Kidney glomerular epithelial cell (primary cell): Measurements from ENCODE around the gene HPSE.

ENCODE experiments used
- DNase-seq: peaks from one replicate; lab custom pipeline; 2025; lab: John Stamatoyannopoulos, UW

The HPSE gene

DNA sequence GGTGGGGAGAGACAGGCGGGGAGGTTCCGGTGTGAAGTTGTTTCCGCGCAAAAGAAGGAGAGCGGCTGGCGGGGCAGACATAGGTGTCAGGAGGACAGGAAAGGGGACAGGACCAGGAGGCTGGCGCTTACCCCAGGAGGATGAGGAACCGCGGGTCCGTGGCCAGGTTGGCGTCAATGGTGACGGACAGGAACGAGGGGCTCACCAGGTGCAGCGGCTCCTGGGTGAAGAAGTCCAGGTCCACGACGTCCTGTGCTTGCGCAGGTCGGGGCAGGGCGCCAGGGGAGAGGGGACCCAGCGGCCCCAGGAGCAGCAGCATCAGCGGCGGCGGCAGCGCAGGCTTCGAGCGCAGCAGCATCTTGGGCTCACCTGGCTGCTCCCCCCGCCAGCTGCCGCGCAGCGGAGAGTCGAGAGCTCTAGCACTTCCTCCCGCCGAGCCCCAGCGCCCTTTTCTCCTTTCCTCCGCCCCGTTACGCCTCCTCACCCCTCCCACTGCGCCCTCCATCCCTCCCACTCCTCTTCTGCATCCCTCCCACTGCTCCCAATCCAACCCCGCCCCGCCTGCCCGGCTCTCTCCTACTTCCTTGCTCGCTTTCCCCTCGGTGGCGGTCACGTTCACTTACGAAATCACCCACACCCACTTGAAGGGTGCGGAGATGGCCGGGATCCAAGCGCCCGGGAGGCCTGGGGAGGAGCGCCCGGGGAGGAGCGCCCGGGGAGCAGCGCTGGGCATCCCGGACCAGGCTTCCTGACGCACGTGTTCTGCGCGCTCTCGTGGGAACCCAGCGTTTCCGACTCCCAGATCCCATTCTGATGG lies at the start of gene HPSE:
Gene HPSE (minus strand): TSS at position 424 of the 817 bp plus-strand sequence. CDS start 66 bp downstream, at position 358.
- peak; percentile 22 for DNase-seq

DNA sequence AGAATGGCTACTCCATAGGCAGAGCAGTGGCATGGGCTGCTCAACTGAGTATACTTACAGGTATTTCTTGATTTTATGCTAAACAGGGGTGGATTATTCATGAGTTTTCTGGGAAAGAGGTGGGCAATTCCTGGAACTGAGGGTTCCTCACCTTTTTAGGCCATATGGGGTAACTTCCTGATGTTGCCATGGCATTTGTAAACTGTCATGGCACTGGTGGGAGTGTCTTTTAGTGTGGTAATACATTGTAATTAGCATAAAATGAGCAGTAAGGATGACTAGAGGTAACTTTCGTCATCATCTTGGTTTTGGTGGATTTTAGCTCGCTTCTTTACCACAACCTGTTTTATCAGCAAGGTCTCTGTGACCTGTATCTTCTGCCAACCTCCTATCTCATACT lies 48.2 kb upstream of the HPSE start:
- DNase-seq, result no peak

DNA sequence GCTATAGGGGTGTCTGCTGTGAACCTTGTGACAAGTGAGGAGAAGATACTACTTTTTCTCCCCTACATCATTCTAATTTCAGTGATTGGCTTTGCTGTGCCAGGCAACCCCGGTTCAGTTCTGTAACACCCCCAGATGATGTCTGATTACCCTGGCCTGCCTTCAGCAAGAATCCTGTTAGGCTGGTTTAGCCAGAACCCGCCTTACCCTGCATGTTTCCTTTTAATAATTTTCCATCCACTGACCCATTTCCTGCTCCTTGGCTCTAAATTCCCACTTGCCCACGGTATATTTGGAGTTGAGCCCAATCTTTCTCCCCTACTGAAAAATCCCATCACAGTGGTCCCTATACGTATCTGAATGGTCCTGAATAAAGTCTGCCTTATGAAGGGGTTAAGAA lies 46.5 kb upstream of the HPSE start:
- DNase-seq, result no peak

DNA sequence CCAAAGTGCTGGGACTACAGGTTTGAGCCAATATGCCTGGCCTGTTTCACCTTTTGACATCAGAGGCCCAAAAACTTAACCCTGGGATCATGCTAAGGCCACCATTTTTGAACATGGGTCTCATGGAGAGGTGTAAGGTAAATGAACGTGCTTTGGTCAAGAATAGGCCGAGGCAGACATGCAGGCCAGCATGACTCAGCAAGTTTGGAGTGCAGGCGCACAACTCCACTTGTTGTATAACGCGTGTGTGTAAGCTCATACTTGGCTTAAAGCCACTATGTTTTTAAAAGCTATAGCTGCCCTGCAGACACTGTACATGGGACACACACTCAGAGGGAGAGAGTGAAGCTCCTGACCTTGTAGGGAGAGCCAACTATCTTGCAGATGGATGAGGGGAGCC lies 43.8 kb upstream of the HPSE start:
- DNase-seq, result no peak

DNA sequence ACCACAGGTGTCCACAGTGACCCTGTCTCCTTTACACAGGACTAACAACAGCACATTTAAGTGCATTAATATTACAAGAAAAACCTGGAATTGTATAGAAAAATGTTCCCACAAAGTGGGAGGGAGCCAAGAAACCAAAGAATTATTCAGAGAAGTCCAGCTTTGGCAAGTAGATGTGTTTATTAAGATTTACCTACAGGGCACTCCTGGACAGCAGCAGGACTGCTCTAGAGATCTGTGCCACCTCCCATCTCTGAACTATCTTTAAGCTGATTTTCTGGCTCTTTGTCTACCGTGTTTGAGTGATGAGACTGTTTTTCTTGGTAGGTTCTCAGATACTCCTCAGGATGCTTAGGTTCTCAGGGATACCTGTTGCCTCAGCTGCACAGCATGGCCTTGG lies 38.3 kb upstream of the HPSE start:
- no peak for DNase-seq

DNA sequence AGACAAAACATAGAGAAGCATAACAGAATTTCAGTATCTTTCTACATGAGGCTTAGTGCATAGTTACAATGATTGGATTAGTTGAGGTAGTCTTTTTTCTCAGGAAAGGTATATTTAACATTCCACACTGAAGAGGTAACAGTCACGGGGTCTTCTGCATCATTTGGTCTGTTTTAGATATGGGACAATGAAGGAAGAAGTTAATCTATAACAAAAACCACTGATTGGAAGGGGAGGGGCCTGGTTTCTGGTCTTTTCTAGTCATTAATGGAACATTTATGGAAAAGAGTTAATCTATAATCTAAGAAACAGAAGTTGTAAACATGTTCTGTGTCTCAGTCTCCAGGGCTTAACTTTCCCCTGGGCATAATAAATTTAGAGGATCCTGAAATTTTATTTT lies 37.3 kb upstream of the HPSE start:
- DNase-seq, result no peak

DNA sequence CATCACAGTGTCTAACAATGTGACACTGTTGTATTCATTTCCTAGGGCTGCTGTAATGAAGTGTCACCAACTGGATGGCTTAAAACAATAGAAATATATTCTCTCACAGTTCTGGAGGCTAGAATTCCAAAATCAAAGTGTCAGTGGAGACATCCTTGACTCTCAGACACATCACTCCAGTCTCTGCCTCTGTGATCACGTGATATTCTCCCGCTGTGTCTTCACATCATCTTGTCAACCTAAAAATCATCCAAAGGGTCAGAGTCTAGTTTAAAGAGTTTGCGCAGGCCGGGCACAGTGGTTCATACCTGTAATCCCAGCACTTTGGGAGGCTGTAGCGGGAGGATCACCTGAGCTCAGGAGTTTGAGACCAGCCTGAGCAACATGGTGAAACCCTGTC lies 36.6 kb upstream of the HPSE start:
- DNase-seq, result no peak

DNA sequence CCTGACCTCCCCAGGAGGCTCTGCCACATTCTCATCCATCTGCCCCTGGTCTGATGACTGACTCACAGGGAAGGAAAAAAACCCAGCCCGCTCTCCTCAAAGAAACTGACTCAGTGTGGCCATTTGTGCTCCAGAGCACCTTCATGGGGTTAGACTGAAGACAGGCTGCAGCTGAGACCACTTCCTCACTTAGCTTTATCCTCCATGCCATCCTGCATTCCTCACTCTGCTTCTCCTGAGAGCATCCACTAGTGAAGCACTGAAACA lies 35.9 kb upstream of the HPSE start:
- no peak for DNase-seq

DNA sequence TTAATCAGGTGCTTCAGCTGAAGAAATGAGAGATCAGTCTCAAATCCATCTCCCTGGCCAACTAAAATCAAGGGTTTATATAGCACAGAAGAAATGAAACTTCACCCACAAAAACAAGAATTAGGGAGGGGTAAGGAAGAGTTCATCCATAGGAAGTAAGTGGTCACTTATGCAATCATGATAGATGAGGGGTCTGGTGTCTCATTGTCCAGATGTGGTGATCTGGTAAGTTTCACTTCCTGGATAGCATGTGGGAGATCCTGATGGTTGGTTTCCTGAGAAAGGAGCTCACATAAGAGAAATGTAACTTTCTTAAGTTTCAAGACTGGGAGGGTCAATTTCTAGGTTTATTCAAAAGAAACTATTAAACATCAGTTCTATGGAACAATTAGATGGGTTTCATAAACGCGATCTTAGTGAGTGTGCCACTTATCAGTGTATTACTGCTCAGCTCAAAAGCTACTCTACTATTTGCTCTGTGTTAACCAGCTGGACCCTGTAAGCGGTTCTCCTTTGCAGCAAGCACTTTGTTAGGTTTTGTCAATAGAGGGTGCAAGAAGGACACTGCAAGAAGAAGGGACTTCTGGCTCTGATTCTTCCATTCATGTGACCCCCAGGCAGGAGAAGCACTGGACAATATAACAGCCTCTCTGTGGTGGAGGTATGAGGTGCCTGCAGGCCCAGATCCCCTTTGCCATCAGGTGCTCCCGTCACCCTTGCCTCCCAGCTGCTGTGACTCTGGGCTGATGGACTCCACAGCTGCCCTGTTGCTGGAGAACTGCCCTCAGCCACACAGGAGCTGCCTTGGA lies 35.4 kb upstream of the HPSE start:
- no peak for DNase-seq

DNA sequence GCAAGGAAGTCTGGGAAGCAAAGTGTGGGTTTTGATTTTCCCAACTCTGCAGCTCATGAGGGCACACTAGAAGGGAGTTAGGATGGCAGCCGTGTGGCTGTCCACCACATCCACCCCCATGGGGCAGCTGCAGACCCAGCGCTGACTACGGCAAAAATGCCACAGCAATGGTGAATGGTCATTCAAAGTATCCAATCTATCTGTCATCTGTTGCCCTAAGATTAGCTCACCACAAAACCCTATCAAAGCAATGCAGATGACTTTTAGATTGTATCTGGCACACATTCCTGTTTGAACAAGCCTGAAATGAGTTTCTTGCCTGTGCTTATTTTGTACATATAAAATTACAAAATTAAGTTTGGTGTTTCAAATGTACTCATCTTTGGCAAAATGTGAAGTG lies 29.7 kb upstream of the HPSE start:
- DNase-seq, result no peak

DNA sequence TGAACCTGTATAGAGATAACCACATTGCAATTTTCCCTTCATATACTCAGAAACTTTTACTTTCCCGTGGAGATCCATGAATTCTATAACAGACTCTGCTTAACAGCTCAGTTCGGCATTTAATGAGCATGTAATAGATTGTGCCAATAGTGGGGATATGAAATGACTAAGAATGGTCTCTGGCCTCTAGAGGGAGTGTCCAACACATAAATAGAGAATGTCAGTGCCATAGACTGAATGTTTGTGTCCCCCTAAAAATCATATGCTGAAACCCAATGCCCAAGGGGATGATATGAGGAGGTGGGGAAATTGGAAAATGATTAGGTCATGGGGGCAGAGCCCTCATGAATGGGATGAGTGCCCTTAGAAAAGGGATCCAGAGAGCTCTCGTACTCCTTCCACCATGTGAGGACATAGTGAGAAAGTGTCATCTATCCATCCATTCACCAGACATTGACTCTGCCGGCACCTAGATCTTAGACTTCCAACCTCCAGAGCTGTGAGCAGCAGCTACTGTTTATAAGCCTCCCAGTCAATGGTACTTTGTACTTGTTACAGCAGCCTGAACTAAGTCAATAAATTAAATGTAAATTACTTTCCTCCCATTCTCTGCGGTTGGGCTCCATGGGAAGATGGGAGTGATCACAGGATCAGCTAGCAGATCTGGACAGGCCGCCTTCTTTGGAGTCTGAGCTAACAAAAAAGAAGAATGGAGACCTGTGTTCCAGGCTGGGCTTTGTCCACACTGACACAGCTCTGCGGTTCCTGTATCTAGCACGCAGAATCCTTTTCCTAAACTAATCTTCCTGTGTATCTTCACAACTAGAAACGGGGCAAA lies 28.1 kb upstream of the HPSE start:
- DNase-seq, result peak; percentile 18

DNA sequence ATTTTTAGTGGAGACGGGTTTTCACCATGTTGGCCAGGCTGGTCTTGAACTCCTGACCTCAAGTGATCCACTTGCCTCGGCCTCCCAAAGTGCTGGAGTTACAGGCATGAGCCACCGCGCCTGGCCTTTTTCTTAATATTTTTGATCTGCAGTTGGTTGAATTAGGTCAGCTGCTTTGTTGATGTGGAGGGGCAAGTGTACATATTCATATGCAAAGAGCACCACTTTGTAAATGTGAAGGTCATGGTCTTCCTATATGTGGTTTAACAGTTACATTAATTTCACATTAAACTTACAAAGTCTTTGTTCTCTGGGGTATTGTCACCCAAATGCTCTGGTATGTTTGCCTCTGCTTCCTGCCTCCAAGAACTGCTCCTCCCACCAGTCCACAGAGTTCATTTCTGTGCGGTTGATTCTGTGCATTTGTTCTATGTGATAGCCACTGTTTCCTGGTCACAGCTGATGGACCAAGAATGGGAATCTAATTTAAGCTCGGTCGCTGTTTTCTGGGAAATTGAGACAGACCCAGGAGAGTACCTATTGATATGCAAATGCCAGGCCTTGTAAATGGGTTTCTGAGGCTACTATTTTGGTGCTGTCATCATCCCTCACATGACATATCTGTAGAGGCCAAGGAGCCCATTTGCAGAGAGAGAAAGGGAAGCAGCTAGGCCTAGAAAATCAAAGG lies 26.9 kb upstream of the HPSE start:
- no peak for DNase-seq

DNA sequence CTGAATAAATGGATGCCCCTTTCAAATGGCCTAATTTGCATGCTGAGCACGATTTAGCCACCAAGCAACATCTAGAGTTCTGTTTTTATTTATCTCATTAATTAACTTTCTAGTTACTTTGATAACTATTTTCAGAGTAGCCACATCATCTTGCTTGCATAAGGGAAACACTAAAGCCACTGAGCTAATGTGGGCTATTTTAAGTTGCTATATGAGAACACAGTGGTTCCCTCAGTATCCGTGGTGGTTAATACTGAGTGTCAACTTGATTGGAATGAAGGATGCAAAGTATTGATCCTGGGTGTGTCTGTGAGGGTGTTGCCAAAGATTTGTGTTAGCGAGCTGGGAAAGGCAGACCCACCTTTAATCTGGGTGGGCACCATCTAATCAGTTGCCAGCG lies 25.4 kb upstream of the HPSE start:
- DNase-seq, result no peak

DNA sequence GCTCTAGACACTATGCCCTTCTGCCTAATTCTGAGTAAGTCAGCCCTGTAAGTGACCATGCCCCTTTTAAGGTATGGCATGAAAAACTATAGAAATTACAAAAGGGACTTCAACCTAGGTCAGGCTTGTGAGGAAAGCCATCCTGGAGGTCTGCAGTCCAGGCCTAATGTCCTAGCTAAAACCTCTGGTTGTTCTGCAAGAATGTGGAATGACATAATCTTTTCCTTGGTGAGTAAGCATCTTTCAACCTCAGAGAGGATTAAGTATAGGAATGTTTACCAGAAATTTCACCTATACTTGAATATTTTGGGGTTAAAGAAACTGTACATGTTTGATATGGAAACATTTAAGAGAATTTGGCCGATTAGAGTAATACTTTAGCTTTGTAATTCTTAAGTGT lies 23.8 kb upstream of the HPSE start:
- DNase-seq, result peak; percentile 65

DNA sequence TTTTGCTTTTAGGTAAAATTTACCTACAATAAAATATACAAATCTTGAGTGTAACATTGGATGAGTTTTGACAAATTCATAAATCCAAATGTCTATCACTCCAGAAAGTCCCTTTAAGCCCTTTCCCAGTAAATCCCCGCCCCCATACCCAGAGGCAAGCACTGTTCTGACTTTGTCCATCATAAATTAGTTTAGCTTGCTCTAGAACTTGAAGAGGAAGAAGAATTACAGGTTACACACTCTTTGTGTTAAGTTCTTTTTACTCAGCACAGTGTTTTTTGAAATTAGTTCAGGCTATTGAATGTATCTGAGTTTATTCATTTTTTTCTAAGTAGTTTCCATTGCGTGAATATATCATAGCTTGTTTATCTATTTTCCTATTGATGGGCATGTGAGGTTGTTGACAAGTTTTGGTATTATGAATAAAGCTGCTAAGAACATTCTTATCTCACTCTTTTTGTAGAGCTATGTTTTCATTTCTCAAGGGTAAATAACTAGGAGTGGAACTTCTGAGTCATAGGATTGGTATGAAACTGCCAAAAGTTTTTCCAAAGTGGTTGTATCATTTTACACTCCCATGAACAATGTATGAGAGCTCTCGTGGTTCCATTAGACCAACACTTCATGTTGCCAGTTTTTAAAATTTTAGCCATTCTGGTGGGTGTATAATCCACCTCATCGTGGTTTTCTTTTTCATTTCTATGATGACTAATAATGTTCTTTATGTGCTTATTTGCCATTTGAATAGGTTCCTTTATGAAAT lies 22.4 kb upstream of the HPSE start:
- peak; percentile 79 for DNase-seq

DNA sequence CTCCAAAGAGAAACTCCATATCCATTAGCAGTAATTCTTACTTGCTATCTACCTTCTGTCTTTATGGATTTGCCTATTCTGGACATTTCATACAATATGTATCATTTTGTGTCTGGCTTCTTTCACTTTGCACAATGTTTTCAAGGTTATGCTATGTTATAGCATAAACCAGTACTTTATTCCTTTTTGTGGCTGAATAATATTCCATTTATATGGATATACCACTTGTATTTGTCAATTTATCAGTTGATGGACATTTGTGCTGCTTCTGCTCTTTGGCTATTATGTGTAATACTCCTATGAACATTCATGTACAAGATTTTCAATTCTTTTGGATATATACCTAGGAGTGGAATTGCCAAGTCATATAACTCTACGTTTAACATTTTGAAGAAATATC lies 18.9 kb upstream of the HPSE start:
- DNase-seq, result no peak

DNA sequence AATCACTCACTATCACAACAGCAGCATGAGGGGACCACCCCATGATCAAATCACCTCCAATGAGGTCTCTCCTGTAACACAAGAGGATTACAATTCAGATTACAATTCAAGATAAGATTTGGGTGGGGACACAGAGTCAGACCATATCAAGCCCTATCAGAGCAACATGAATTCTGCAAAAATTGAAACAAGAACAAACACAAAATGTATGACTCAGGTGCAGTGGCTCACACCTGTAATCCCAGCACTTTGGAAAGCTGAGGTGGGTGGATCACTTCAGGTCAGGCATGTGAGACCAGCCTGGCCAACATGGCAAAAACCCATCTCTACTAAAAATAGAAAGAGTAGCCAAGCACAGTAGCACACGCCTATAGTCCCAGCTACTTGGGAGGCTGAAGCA lies 13.4 kb upstream of the HPSE start:
- no peak for DNase-seq

DNA sequence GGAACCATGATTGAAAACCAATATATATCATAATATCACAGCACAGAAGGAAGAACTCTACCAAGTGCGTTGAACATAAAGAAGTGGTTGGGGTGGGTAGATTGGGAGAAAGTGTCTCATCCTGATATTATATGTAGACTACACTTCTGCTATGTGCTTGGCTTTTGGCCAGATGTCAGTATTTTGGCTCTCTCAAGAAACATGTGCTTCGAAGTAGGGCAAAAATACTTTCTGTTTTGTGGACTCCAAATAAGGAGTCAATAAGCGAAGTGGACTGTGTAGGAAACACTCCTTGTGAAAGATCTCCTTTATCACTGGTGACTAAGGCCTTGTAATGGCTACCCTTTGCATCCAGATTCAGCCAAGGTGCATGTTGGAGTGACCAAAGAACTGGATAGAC lies 7.8 kb upstream of the HPSE start:
- DNase-seq, result no peak

DNA sequence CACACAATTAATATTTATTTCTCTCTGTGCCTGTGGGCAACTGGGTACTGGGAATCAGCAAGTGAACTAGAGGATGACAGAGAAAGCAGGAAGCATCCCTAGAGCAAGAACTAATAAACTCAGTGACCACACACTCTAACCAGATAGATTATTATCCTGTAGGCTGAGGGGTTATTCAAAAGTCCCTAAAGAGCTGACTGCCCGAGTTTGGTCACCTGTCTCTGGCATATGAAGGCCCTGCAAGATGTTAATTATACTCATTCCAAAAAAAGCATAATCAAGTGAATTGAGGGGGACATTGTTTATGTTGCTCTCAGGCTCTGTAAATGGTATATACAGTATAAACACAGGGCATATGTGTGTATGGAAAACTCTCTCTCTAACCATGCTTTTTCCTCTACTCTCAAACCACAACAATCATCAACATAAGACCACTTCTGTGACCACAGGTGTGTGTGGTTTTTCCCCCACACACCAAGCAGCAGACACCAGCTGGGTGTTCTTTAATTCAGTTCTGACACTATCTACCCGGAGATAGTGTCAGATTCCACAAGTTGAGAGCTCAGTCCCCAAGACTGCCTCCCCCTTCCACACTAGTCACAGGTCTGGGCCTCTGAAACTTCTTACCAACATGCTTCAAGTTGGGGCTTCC lies 6.2 kb upstream of the HPSE start:
- no peak for DNase-seq

DNA sequence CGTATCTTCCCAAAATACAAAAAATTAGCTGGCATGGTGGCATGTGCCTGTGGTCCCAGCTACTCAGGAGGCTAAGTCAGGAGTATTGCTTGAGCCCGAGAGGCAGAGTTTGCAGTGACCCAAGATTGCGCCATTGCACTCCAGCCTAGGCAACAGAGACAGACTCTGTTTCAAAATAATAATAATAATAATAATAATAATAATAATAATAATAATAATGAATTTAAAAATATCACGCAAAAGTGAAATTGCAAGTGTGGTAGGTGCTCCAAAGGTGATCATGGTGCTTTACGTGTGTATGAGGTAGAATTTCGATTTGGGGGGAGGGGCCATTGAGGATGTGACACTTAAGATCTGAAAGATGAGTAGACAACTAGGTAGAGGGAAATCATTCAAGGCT lies 4.9 kb upstream of the HPSE start:
- no peak for DNase-seq

DNA sequence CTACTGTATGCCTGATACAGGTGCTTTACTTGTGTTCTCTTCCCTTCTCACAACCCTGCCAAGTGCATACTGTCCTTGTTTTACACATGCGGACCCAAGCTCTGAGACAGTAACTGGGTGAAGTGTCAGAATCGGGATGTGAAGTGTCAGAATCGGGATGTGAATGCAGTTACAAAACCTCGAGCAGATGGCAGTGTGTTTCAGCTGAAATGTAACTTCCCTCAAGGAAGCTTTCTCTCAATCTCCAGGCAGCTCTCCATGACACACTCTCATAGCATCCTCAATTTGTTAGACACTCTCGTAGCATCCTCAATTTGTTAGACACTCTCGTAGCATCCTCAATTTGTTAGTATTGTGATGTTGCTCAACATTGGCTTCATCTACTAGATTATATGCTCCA lies 1.1 kb upstream of the HPSE start:
- DNase-seq, result no peak
